Stimulated activated CD8-positive, alpha-beta memory T cell treated with anti-CD3 and anti-CD28 coated beads, Interleukin-12 subunit alpha, Interleukin-12 subunit beta, amount 100 ng/mL, for 1 hour (primary cell): Measurements from ENCODE around the gene PSAP.
"Not testable (repeated sequence)": the region's sequence is repeated elsewhere in the genome, so short reads cannot be mapped to it uniquely, and the experiment has no call there.

Experiments
- DNase-seq: peaks from one replicate; pipeline ENCODE4 v3.0.0-alpha.2; 2020; ENCODE audit warnings: low read depth

PSAP gene

DNA sequence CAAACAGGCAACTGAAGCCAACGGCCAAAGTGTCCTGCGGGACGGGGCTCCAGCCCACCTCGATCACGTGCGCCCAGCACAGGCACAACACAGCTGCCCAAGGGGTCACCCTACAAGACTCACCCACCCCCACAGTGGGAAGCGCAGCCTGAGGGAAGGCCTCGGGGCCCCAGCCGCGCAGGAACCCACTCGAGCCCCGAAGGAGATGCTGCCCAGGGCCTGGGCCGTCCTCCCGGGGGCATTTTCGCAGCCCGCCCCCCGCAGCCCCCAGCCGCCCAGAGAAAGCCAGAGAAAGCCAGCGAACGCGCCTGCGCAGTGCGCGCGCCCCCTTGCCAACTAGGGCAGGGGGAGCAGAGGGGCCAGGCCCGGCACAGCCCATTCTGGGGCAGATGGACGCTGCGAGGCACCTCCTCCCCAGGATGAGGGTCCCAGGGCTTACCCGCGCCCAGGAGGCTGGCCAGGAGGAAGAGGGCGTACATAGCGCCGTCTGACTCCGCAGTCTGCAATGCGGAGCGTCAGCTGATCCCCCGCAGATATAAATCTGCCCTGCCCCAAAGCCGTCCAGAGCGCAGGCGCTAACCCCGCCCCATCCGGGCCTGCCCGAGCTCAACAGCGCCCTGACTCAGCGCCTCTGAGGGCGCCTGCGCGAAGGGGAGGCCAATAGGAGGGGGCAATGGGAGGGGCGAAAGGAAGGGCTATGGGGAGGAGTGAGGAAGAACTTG lies at the start of gene PSAP:
TSS of gene PSAP (minus strand) at position 509 of the 722 bp plus-strand sequence. CDS start at position 479, 30 bp downstream.
- peak; percentile 98 for DNase-seq

DNA sequence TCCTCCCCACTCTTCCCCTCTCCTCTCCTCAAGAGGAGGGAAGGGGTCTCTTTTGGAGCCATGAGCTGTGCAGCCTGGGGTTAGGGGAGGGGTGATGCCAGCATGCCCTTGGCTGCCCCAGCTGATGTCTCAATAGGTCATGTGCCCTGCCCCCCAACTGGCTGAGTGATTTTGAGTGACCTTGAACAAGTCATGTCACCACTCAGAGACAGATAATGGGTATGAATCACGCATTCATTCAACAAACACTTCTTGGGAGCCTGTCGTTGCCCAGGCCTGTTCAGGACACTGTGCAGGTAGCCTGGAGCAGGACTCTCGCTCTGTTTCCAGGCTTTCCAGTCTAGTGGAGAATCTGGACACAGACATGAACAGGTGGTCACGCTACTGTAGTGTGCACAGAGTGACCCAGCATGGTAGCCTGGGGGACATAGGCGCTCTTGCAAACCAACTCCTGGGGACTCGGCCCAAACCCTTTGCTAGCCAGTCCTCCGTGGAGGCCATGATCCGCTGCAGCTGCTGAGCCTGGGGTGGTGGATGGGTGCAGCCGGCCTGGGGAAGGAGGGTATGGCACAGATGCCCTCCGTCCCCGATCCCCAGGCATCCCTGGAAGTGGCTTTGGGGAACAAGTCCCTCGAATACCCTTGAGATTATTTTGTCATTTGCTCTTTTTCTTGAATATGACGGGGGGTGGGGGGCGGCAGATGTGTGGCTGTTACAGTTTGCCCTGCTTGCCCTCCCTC lies 49.6 kb upstream of the PSAP start:
- no peak for DNase-seq

DNA sequence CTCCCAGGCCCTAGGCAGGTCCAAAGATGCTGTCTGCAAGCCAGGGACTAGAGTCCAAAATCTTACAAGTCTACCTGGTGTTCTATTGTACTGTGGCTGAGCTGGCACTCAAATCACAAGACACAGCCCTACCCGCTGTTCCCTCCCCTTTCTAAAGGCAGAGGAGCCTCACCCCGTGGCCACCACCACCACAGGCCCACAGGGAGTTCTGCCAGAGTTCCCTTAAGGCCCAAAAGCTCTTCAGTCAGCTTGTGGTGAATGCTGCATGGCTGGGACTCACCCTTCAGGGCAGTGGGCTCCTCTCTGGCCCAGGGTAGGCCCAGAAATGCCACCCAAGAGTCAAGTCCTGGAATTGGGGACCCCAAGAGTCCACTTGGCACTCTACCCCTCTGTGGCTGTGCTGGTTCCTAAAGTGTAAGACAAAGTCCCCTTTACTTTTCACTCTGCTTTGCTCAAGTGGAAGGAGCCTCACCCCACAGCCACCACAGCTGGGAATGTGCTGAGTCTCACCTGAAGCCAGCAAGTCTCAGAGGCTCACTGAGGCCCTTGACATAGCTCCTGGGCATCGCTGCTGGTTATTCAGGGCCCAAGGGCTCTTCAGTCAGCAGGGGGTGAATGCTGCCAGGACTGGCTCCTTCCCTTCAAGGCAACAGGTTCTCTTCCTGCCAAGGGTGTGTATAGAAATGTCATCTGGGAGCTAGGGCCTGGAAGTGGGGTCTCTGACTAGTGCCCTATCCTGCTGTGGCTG lies 48.8 kb upstream of the PSAP start:
- no peak for DNase-seq

DNA sequence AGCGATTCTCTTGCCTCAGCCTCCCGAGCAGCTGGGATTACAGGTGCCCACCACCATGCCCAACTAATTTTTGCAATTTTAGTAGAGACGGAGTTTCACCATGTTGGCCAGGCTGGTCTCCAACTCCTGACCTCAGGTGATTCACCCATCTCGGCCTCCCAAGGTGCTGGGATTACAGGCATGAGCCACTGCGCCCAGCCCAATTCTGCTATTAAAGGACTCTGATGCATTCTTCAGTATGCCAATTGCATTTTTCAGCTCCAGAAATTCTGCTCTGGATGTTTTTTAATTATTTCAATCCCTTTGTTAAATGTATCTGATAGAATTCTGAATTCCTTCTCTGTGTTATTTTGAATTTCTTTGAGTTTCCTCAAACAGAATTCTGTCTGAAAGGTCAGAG lies 47.3 kb upstream of the PSAP start:
- not testable (repeated sequence) for DNase-seq

DNA sequence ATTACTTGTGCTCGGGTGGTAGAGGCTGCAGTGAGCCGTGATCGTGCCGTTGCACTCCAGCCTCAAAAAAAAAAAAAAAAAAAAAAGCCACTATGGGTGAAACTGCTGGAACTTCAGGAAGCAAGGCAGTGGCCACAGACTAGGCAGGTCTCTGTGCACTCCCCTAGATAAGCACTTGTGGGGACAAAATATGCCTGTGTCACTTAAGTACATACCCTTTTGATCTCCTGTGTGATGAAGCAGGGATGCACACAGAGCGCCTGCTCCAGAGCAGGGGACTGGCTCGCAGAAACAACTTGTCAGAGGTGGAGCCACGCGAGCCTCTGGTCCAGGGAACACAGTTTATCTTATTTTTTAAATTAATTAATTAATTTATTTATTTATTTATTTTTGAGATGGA lies 42.9 kb upstream of the PSAP start:
- DNase-seq = no peak

DNA sequence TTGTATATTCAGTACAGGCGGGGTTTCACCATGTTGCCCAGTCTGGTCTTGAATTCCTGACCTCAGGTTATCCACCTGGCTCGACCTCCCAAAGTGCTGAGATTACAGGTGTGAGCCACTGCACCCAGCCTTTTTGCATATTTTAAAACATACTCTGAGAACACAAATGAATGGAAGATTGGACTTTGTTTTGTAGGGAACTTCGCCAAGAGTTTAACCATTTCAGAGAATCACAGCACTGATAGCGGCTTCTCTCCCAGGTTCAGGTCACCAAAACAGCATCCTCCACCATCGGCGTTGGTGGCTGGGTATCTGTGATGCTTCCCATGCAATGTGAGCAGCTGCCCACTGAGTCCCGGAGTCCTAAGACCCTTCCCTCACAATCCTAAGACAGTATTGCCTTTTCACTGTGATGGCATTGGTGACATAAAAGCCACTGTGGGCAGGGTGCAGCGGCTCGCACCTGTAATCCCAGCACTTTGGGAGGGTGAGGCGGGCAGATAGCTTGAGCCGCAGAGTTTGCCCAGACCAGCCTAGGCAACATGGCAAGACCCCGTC lies 42.3 kb upstream of the PSAP start:
- no peak for DNase-seq

DNA sequence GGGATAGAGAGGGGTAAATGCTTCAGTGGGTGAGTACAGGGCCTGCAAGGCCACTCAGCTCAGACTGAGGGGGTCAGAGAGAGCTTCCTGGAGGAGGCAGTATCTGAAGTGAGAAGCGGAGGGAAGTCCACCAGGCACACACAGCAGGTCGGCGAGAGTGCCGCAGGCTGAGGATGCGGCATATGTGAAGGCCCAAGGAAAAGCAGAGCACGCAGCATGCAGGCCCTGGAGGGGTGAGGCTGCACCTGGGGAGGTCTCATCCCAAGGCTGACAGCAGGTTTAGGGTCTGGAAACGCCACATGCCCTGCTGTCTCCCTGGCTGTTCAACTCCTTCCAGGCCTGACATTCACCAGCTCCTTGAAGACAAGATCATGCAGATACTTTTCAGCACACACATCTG lies 40.4 kb upstream of the PSAP start:
- DNase-seq = no peak

DNA sequence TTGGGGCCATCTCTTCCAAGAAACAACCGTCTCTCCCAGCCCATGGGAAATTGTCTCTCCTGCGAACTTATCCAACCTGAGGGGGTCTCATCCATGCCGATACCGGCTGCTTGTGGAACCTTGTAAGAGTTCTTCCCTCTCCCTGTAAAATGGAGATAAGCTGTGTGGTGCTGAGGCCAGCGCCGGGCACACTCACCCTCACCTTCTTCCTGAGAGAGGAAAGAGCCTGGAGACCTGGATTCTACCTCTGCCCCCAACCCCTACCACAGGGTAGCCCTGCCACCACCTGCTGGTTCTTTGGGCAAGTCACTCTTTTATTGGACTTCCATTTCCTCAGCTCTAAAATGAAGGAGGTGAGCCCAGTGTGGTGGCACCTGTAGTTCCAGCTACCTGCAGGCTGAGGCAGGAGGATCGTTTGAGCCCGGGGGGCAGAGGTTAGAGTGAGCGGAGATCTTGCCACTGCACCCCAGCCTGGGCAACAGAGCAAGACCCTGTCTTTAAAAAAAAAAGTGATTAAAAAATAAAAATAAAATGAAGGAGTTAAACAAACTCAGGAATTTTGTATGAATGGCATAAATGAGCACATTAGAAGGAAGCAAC lies 38.4 kb upstream of the PSAP start:
- no peak for DNase-seq

DNA sequence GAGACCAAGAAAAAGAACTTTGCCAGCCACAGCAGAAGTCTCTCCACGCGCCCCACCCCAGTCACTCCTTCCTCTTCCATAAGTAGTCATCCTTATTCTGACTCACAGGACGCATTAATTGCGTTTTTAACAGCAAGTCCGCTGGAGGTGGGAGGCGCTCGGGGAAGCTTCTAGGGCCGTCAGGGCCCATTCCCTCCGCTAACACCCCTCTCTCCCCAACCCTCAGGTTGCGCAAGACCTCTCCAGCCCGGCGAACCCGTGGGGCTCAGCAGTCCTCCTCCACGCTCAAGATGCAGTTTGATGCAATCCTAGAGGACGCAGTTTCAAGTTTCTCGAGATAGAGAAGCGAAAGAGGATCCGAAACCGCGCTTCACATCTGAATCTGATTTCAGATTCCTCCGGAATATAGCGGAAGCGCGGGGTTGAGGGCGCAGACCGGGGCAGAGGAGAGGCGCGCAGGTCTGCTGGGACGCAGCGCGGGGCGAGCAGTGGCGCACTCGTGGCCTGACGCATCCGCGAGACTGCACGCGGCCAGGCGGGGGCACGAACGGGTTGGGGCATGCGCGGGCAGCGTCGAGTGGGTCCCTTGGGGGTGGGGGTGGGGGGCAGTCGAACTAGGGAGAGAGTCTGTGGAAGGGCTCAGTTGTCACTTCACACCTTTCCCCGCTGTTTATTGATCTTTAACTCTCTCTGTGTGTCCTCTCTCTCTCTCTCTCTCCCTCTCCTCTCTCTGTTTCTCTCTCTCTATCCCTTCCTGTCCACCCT lies 37.8 kb upstream of the PSAP start:
- DNase-seq = no peak

DNA sequence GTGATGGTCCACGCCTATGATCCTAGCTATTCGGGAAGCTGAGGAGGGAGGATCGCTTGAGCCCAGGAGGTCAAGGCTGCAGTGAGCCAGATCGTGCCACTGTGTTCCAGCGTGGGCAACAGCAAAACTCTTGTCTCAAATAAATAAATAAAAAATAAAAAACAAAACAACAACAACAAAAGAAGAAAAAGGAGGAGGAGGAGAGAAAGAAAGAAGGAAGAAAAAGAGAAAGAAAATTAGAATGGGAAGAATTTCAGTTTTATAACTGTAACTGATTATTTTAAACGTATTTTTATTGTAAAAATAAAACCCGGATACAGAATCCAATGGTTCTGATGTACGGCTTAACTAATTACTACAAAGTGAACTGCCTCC lies 37.2 kb upstream of the PSAP start:
- no peak for DNase-seq

DNA sequence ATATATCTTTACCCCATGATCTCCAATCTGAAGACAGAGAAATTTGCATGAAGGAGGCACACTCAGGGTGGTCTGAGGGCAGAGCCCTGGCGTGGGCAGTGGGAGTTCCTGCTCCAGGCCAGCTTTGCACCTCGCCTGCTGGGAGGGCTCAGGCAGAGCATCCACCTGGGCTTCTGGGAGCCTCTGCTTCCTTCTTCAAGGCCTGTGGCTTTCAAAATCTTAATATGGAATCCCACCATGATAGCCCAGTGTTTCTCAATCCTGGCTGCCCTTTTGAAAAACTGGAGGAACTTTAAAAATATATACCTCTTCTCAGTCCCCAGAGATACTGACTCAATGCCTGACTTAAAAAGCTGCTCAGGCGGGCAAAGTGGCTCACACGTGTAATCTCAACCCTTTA lies 36.7 kb upstream of the PSAP start:
- no peak for DNase-seq

DNA sequence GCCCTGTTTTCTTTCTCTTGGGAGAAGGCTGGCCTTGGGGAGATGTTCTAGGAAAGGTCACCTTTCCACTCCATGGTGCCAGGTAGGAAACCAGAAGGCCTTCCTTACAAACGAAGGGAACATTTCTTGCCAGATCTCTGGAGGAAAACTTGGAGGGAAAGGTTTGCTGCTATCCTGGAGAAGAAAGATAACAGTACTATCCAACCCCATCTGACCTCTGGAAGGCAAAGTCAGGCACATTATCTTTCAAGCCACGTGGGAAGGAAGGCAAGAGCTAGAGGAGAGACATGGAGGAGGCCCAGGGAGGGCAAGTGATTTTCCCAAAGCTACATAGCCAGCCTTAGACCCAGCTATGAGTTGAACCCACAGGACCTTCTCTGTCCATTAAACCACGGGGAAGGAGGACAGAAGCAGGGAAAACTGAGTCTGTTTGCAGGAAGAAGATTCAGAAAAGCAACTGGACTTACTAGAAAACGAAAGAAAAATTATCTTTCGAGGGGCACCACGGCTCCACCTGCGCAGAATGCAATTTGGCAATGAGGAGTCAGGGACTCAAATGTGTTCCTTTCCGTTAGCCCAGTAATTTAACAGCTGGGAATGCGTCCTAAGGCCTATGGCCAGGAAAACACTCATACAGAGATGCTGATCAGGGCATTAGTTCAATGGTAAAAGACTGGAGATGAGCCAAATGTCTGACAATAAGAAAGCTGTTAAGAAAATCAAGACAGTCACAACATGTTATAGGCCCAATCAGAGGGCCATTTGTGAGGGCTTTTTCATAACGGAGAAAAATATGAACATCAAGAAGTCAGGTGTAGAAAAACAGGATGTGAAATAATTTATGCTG lies 32.0 kb upstream of the PSAP start:
- no peak for DNase-seq

DNA sequence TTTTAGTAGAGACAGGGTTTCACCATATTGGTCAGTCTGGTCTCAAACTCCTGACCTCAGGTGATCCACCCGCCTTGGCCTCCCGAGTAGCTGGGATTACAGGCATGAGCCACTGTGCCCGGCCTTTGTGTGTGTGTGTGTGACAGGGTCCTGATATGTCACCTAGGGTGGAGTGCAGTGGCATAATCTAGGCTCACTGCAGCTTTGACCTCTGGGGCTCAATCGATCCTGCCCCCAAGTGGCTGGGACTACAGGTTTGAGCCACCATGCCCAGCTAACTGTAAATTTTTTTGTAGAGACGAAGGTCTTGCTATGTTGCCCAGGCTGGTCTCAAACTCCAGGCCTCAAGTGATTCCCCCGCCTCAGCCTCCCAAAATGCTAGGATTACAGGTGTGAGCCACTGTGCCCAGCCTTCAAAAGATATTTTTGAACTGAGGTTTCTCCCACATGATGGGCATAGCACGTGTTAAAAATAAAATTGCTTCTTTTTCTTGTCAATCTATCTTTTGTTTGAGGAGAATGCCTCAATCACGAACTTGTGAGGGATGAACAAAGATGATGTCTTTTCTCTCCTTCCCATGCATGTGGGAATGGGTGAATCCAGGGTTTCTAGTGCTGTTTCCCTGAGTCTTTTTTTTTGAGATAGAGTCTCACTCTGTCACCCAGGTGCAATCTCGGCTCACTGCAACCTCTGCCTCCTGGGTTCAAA lies 30.8 kb upstream of the PSAP start:
- DNase-seq = no peak

DNA sequence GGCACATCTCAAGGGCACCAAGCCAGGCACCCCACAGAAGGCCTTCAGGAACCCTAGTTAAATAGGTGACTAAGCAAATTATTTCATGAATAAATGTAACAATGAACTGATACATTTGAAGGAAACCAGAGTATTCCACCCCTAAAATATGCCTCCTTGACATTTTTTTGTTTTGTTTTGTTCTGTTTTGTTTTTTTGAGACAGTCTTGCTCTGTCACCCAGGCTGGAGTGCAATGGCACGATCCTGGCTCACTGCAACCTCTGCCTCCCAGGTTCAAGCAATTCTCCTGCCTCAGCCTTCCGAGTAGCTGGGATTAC lies 30.2 kb upstream of the PSAP start:
- not testable (repeated sequence) for DNase-seq

DNA sequence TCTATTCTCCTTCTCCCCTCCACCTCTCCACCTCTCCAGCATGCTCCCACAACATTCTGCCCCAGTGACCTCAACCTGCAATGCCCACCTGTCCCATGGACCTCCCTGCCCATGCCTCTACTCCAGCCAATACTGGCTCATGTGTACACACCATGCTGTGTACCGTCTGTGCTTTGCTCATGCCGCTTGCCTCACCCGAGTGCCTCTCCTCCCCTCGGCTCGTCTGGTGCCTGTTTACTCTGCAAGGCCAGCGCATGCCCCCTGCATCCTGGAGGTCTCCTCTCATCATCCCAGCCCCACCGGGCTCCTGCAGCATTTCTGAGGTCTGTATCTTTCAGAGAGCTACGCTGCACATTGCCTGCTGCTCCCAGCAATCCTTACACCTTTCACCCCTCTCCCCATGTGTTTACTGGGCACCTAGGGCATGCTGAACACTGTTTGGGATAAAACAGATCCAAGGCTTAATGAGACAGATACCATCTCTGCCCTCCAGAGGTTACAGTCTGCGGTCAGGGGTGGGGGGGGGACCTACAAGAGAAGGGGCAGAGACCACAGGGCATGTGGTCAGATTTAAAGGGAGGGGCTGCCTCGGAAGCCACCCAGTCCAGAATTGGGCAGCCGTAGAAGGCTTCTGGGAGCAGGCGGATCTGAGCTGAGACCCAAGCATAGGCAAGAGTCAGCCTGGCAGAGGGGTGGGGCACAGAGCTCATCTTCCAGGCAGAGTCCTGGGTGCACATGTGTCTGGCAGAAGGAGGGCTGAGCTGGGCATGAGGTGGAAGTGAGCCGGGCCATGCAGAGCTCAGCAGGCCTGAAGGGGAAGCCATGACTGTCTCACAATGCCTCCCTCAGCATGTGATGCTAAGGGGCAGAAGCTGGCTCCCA lies 29.6 kb upstream of the PSAP start:
- no peak for DNase-seq

DNA sequence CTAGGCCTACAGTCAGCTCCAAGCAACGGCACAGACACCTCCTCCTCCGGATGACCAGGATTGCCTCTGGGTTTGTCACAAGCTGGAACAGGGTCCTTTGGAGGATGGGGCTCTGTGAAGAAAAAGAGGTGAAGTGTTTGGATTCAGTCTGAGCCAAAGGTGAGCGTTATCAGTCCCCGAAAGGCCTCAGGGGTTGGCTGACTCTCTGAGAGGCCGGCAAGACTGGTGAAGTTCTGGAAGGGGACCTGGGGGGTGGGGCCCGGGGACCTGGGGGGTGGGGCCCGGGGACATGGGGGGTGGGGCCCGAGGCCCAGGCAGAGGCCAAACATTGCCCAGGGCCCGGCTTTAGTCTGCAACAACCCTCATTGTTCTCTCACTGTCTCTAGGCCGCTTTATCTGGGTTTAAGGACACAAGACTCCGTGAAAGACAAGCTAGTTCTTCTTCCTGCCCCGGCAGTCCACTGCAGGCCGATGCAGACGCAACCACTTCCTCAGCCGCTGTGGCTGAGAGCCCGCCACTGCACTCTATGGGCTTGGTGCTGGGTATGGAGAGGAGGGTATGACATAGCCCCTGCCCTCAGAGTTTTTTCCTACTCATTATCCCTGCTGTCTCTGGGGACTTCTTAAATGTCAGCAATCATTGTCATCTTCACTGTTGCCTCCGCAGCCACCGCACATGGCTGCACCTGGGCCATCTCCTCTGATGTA lies 27.4 kb upstream of the PSAP start:
- DNase-seq = no peak

DNA sequence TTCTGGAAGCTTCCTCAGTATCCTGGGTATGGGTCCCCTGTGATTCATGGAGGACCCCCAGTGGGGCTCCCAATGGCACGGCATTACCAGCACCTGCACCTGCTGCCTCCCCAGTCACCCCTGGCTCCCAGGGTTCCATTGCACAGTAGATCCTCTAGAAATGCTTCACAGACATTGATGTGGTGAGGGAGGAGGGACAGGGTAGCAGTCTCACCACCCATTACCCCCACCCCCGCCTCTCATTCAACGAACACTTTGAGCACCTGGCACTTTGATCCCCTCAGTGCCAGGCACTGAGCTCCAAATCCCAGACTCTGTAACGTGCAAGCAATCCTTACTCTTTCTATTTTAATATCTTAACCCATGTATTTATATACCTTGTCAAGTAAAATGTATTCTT lies 26.8 kb upstream of the PSAP start:
- DNase-seq = no peak

DNA sequence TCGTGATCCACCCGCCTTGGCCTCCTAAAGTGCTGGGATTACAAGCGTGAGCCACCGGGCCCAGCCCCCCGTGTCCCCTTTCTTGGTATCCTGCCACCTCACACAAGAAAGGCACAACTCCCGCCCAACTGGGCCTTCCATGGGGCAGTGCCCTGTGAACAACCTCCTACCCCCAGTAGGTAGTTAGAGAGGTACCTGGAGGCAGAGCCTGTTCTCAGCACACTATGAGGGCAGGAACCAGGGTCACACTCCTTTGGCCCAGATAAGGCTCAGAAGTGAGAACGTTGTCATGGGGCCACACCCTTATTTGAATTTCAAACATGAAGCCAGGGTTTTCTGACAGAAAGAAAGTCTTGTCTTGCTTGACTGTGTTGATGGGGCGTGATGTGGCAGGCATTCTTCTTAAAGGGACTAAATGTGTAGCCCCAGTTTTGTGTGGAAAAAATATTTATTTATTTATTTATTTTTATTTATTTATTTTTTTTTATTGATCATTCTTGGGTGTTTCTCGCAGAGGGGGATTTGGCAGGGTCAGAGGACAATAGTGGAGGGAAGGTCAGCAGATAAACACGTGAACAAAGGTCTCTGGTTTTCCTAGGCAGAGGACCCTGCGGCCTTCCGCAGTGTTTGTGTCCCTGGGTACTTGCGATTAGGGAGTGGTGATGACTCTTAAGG lies 23.8 kb upstream of the PSAP start:
- DNase-seq = not testable (repeated sequence)
